Gastrocnemius medialis (tissue), 4 donors: ENCODE data around the gene AKIP1.

ENCODE experiments used
- CTCF ChIP-seq, 5 experiments: fragments of 450-650 bp in 3 of 5; fragments of 200-600 bp in 2 of 5; sonication (generic) in 2 of 5; IDR thresholded peaks in 4 of 5; conservative IDR thresholded peaks in 1 of 5; 1 replicate in 4 of 5; 2 replicates in 1 of 5; pipeline ENCODE4 v1.5.1; 2016 to 2019; ENCODE audit warnings: antibody characterized with exemption in 5 of 5, mild to moderate bottlenecking in 3 of 5, moderate library complexity in 3 of 5
- POLR2A ChIP-seq, 2 donors: fragments of 450-650 bp; IDR thresholded peaks; one replicate each; pipeline ENCODE4 v1.6.1; 2017; ENCODE audit warnings: antibody characterized with exemption in 2 of 2, mild to moderate bottlenecking in 2 of 2, moderate library complexity in 2 of 2

- TF ChIP-seq CTCF (IDR thresholded peaks at IDR 0.05 in 4 of 5, conservative IDR thresholded peaks at IDR 0.05 in 1 of 5) = no peak
- no peak for TF ChIP-seq POLR2A (IDR thresholded peaks at IDR 0.05)
Measured at GRCh38 chr11:8914661-8915018, 3.7 kb downstream of the AKIP1 start.
